DOHH2 (cell line): Measurements from ENCODE around the gene MACROD1.

ENCODE experiments used
- H3F3A ChIP-seq: fragments of 200-600 bp; sonication (generic), shearing (Covaris generic); 2 replicates; pipeline ENCODE4 v1.6.0; 2016; ENCODE audit warnings: antibody characterized with exemption, mild to moderate bottlenecking; ENCODE audit not compliant: control insufficient read depth, insufficient read depth
- H3K27ac ChIP-seq: fragments of 200-600 bp; sonication (generic); 2 replicates; pipeline ENCODE4 v1.5.1; 2014; ENCODE audit warnings: low read depth, mild to moderate bottlenecking, low read length, moderate library complexity
- H3K27me3 ChIP-seq: fragments of 200-600 bp; sonication (generic); 2 replicates; pipeline ENCODE4 v1.6.1; 2014; ENCODE audit warnings: mild to moderate bottlenecking, low read length, mixed read lengths; ENCODE audit not compliant: control insufficient read depth
- H3K36me3 ChIP-seq: fragments of 200-600 bp; sonication (generic); 2 replicates; pipeline ENCODE4 v1.6.1; 2014; ENCODE audit warnings: mild to moderate bottlenecking, low read length, moderate library complexity, mixed read lengths; ENCODE audit not compliant: control insufficient read depth
- H3K4me1 ChIP-seq: fragments of 200-600 bp; sonication (generic); 2 replicates; pipeline ENCODE4 v1.6.1; 2014; ENCODE audit warnings: mild to moderate bottlenecking, low read length, mixed read lengths; ENCODE audit not compliant: control insufficient read depth
- H3K4me2 ChIP-seq: fragments of 200-600 bp; sonication (generic); 2 replicates; pipeline ENCODE4 v1.6.0; 2014; ENCODE audit warnings: mild to moderate bottlenecking, low read length, moderate library complexity
- H3K4me3 ChIP-seq: fragments of 200-600 bp; sonication (generic); 2 replicates; pipeline ENCODE4 v1.5.1; 2014; ENCODE audit warnings: mild to moderate bottlenecking, low read length, mixed read lengths
- H3K79me2 ChIP-seq: fragments of 200-600 bp; sonication (generic); 2 replicates; pipeline ENCODE4 v1.6.1; 2014; ENCODE audit warnings: mild to moderate bottlenecking, low read length, mixed read lengths; ENCODE audit not compliant: control insufficient read depth
- H3K9me2 ChIP-seq: fragments of 200-600 bp; sonication (generic); replicated peaks from 2 replicates; pipeline ENCODE4 v1.6.1; 2014; ENCODE audit warnings: mild to moderate bottlenecking, low read length, mixed read lengths; ENCODE audit not compliant: control insufficient read depth
- H3K9me3 ChIP-seq: fragments of 200-600 bp; sonication (generic); 2 replicates; pipeline ENCODE4 v1.6.1; 2014; ENCODE audit warnings: antibody characterized with exemption, low read length, mixed read lengths; ENCODE audit not compliant: control insufficient read depth, insufficient read depth
- H4K20me1 ChIP-seq: fragments of 200-600 bp; sonication (generic); 2 replicates; pipeline ENCODE4 v1.6.0; 2014; ENCODE audit warnings: low read depth, mild to moderate bottlenecking, antibody characterized with exemption, low read length, moderate library complexity; ENCODE audit not compliant: control insufficient read depth, insufficient read depth
- CTCF ChIP-seq: fragments of 200-600 bp; sonication (generic); IDR thresholded peaks from one replicate; pipeline ENCODE4 v1.5.1; 2014; ENCODE audit warnings: antibody characterized with exemption, mild to moderate bottlenecking, low read depth, low read length; ENCODE audit not compliant: poor library complexity, severe bottlenecking
- EZH2phosphoT487 ChIP-seq: fragments of 200-600 bp; sonication (generic); IDR thresholded peaks from 2 replicates; pipeline ENCODE4 v1.6.1; 2017; ENCODE audit warnings: borderline replicate concordance, mild to moderate bottlenecking, antibody characterized with exemption, low read length, moderate library complexity, mixed read lengths

MACROD1 gene

GRCh38 chr11:64165842-64166635, at the start of gene MACROD1:
TSS of gene MACROD1 (minus strand) at chr11:64166113. CDS start at chr11:64165994, 119 bp downstream.
- H3K79me2 ChIP-seq: peaks cover 7% of the 10 kb centered on the region
- TF ChIP-seq EZH2phosphoT487 (no peak), CTCF (no peak)
- H3K27ac ChIP-seq: no peak within 1 kb of the TSS
- H3K36me3 ChIP-seq: no peaks in the 10 kb centered on the region
- peaks cover 12% of the 10 kb centered on the region for H3K4me1 ChIP-seq
- no peaks in the 10 kb centered on the region for H3K9me3 ChIP-seq
- no peaks in the 10 kb centered on the region for H3K27me3 ChIP-seq
- no peaks in the 10 kb centered on the region for H4K20me1 ChIP-seq
- H3K4me2 ChIP-seq: peak within 1 kb of the TSS; percentile 83
- peak within 1 kb of the TSS; percentile 78 for H3K4me3 ChIP-seq
- 0 out of 2 replicates have a peak, but pooled peaks cover 5% of the 10 kb centered on the region for H3F3A ChIP-seq
- no peaks in the 10 kb centered on the region for H3K9me2 ChIP-seq

GRCh38 chr11:64211181-64211872, 45.4 kb upstream of the MACROD1 start:
- no peak for TF ChIP-seq CTCF
- no peak for TF ChIP-seq EZH2phosphoT487
- Histone ChIP-seq H3K9me3 (no peaks in the 10 kb centered on the region), H4K20me1 (no peaks in the 10 kb centered on the region; the same call in 1 of the 2 replicates), H3K4me3 (no peak overlapping the region), H3K9me2 (no peaks in the 10 kb centered on the region), H3K4me2 (peak overlapping the region; percentile 15; the same call in 1 of the 2 replicates), H3K27me3 (no peaks in the 10 kb centered on the region), H3K36me3 (peaks cover 82% of the 10 kb centered on the region), H3K27ac (no peak overlapping the region), H3K79me2 (peaks cover 47% of the 10 kb centered on the region), H3F3A (peaks cover 22% of the 10 kb centered on the region), H3K4me1 (peaks cover 96% of the 10 kb centered on the region)

GRCh38 chr11:64210301-64211020, 44.5 kb upstream of the MACROD1 start:
- H3F3A ChIP-seq: peaks cover 29% of the 10 kb centered on the region
- H3K36me3 ChIP-seq: peaks cover 82% of the 10 kb centered on the region
- no peak overlapping the region for H3K27ac ChIP-seq
- H3K4me2 ChIP-seq: peak overlapping the region; percentile 14; the same call in 1 of the 2 replicates
- no peaks in the 10 kb centered on the region; the same call in 1 of the 2 replicates for H4K20me1 ChIP-seq
- peaks cover 97% of the 10 kb centered on the region for H3K4me1 ChIP-seq
- no peaks in the 10 kb centered on the region for H3K9me2 ChIP-seq
- H3K27me3 ChIP-seq: no peaks in the 10 kb centered on the region
- peaks cover 47% of the 10 kb centered on the region for H3K79me2 ChIP-seq
- TF ChIP-seq EZH2phosphoT487 (no peak), CTCF (no peak)
- no peak overlapping the region for H3K4me3 ChIP-seq
- no peaks in the 10 kb centered on the region for H3K9me3 ChIP-seq
